Nephron (organoid): ENCODE measurements around the gene NBEAL2.
A peak's percentile ranks its signal among the peaks of the same experiment; 100 is the strongest.

Experiments used
- H3K27ac Mint-ChIP-seq, 3 experiments: 2 replicates each; pipeline ENCODE4 v1.8.0; 2020; ENCODE audit warnings: mixed read lengths in 3 of 3, mild to moderate bottlenecking in 2 of 3, moderate library complexity in 1 of 3
- H3K27me3 Mint-ChIP-seq: 2 replicates; pipeline ENCODE4 v1.8.0; 2021; ENCODE audit warnings: low read depth, mild to moderate bottlenecking, moderate library complexity, mixed read lengths
- H3K36me3 Mint-ChIP-seq: 2 replicates; pipeline ENCODE4 v1.8.0; 2020; ENCODE audit warnings: low read depth, mixed read lengths
- H3K4me1 Mint-ChIP-seq: 2 replicates; pipeline ENCODE4 v1.8.0; 2020; ENCODE audit warnings: mixed read lengths
- H3K4me3 Mint-ChIP-seq, 3 experiments: 2 replicates each; pipeline ENCODE4 v1.8.0; 2020; ENCODE audit warnings: mild to moderate bottlenecking in 3 of 3, mixed read lengths in 3 of 3, moderate library complexity in 2 of 3
- H3K9me3 Mint-ChIP-seq: 2 replicates; pipeline ENCODE4 v1.8.0; 2020; ENCODE audit warnings: mixed read lengths
- CTCF ChIP-seq, 3 experiments: fragments of 200-600 bp; sonication (generic); IDR thresholded peaks; one replicate each; pipeline ENCODE4 v1.5.0; 2021; ENCODE audit warnings: antibody characterized with exemption in 3 of 3; ENCODE audit not compliant: unreplicated experiment in 3 of 3

NBEAL2 gene

GRCh38 chr3:46942481-46943236 lies 36.8 kb upstream of the NBEAL2 start:
- H3K27ac Mint-ChIP-seq: peak overlapping the region; percentile 49 to 97 (median 92)
- no peaks in the 10 kb centered on the region for H3K27me3 Mint-ChIP-seq
- H3K4me1 Mint-ChIP-seq: peaks cover 58% of the 10 kb centered on the region

GRCh38 chr3:46943237-46944187 lies 36.0 kb upstream of the NBEAL2 start:
- H3K4me3 Mint-ChIP-seq: peak overlapping the region in 1 of 3 experiments; percentile 51
- TF ChIP-seq CTCF (IDR thresholded peaks at IDR 0.05; ENCODE audit: unreplicated experiment in 3 of 3): no peak
- H3K27ac Mint-ChIP-seq: peak overlapping the region; percentile 49 to 97 (median 92)
- peaks cover 66% of the 10 kb centered on the region for H3K4me1 Mint-ChIP-seq
- peaks cover 44% of the 10 kb centered on the region for H3K36me3 Mint-ChIP-seq
- no peaks in the 10 kb centered on the region for H3K9me3 Mint-ChIP-seq
- no peaks in the 10 kb centered on the region for H3K27me3 Mint-ChIP-seq

More at GRCh38 chr3:46942481-46943236, 36.8 kb upstream of the NBEAL2 start:
- no peaks in the 10 kb centered on the region for H3K9me3 Mint-ChIP-seq
- peaks cover 44% of the 10 kb centered on the region for H3K36me3 Mint-ChIP-seq
- no peak for TF ChIP-seq CTCF (IDR thresholded peaks at IDR 0.05; ENCODE audit: unreplicated experiment in 3 of 3)
- peak overlapping the region in 2 of 3 experiments; percentile 16 to 51 for H3K4me3 Mint-ChIP-seq

- no peak for TF ChIP-seq CTCF (IDR thresholded peaks at IDR 0.05; ENCODE audit: unreplicated experiment in 3 of 3)
- H3K4me1 Mint-ChIP-seq: peaks cover 68% of the 10 kb centered on the region
- no peaks in the 10 kb centered on the region for H3K27me3 Mint-ChIP-seq
- no peak overlapping the region for H3K4me3 Mint-ChIP-seq
- no peaks in the 10 kb centered on the region for H3K9me3 Mint-ChIP-seq
- H3K36me3 Mint-ChIP-seq: peaks cover 43% of the 10 kb centered on the region
- peak overlapping the region; percentile 49 to 97 (median 92) for H3K27ac Mint-ChIP-seq
Observed at GRCh38 chr3:46944191-46944590, 35.3 kb upstream of the NBEAL2 start.

- Mint-ChIP-seq H3K27ac (peak overlapping the region; percentile 49 to 97 (median 96)), H3K4me1 (peaks cover 54% of the 10 kb centered on the region), H3K9me3 (no peaks in the 10 kb centered on the region), H3K36me3 (peaks cover 28% of the 10 kb centered on the region), H3K4me3 (peak overlapping the region in 1 of 3 experiments; percentile 25), H3K27me3 (no peaks in the 10 kb centered on the region)
- TF ChIP-seq CTCF (IDR thresholded peaks at IDR 0.05; ENCODE audit: unreplicated experiment in 3 of 3): no peak
Observed at GRCh38 chr3:46946416-46946815, 33.0 kb upstream of the NBEAL2 start.

- Mint-ChIP-seq H3K27me3 (no peaks in the 10 kb centered on the region), H3K27ac (peak overlapping the region; percentile 49 to 97 (median 96)), H3K36me3 (peaks cover 28% of the 10 kb centered on the region), H3K4me3 (peak overlapping the region in 2 of 3 experiments; percentile 25 to 29), H3K9me3 (no peaks in the 10 kb centered on the region), H3K4me1 (peaks cover 54% of the 10 kb centered on the region)
- TF ChIP-seq CTCF (IDR thresholded peaks at IDR 0.05; ENCODE audit: unreplicated experiment in 3 of 3): no peak
Observed at GRCh38 chr3:46946856-46947545, 32.5 kb upstream of the NBEAL2 start.
